ENCODE data around the gene IGFN1.
"Not testable (repeated sequence)": the region's sequence is repeated elsewhere in the genome, so short reads cannot be mapped to it uniquely, and the experiment has no call there.

Gene IGFN1

GRCh38 chr1:201147396-201148015, 43.1 kb upstream of the IGFN1 start:
- Histone ChIP-seq H3K4me1 (ENCODE audit: control insufficient read depth, insufficient read depth, low read length) (no peaks in the 10 kb centered on the region), H3K9me3 (ENCODE audit: control insufficient read depth, insufficient read depth, low read depth, low read length) (no peaks in the 10 kb centered on the region), H3K36me3 (ENCODE audit: control insufficient read depth, insufficient read depth, low read length) (peaks cover 98% of the 10 kb centered on the region), H3K27ac (ENCODE audit: low read depth, low read length) (no peak overlapping the region), H3K27me3 (ENCODE audit: control insufficient read depth, insufficient read depth, low read length) (no peaks in the 10 kb centered on the region), H3K9ac (ENCODE audit: low read length) (peak overlapping the region; percentile 9), H3K4me3 (ENCODE audit: low read depth, low read length) (no peak overlapping the region)

- H3K27me3 ChIP-seq (ENCODE audit: control insufficient read depth, insufficient read depth, low read length), result no peaks in the 10 kb centered on the region
Measured at GRCh38 chr1:201149400-201149799, 41.2 kb upstream of the IGFN1 start.

GRCh38 chr1:201153474-201154388, 36.9 kb upstream of the IGFN1 start:
- H3K4me3 ChIP-seq (ENCODE audit: low read depth, low read length), result peak overlapping the region; percentile 81
- H3K9ac ChIP-seq (ENCODE audit: low read length), result peak overlapping the region; percentile 74
- H3K27ac ChIP-seq (ENCODE audit: low read depth, low read length), result no peak overlapping the region
- H3K9me3 ChIP-seq (ENCODE audit: control insufficient read depth, insufficient read depth, low read depth, low read length), result no peaks in the 10 kb centered on the region
- peaks cover 10% of the 10 kb centered on the region for H3K4me1 ChIP-seq (ENCODE audit: control insufficient read depth, insufficient read depth, low read length)
- H3K36me3 ChIP-seq (ENCODE audit: control insufficient read depth, insufficient read depth, low read length), result peaks cover 36% of the 10 kb centered on the region
- H3K27me3 ChIP-seq (ENCODE audit: control insufficient read depth, insufficient read depth, low read length), result no peaks in the 10 kb centered on the region

More at GRCh38 chr1:201149400-201149799, 41.2 kb upstream of the IGFN1 start:
- H3K4me3 ChIP-seq (ENCODE audit: low read depth, low read length), result no peak overlapping the region
- no peak overlapping the region for H3K27ac ChIP-seq (ENCODE audit: low read depth, low read length)
- H3K36me3 ChIP-seq (ENCODE audit: control insufficient read depth, insufficient read depth, low read length), result peaks cover 79% of the 10 kb centered on the region
- no peak overlapping the region for H3K9ac ChIP-seq (ENCODE audit: low read length)
- no peaks in the 10 kb centered on the region for H3K9me3 ChIP-seq (ENCODE audit: control insufficient read depth, insufficient read depth, low read depth, low read length)
- H3K4me1 ChIP-seq (ENCODE audit: control insufficient read depth, insufficient read depth, low read length), result peaks cover 4% of the 10 kb centered on the region; the same call in 1 of the 2 replicates

GRCh38 chr1:201154389-201155165, 36.0 kb upstream of the IGFN1 start, which contains the start of gene TMEM9:
TSS of gene TMEM9 (minus strand) at chr1:201154474. CDS start at chr1:201153923, 551 bp downstream.
- no peaks in the 10 kb centered on the region for H3K27me3 ChIP-seq (ENCODE audit: control insufficient read depth, insufficient read depth, low read length)
- peak within 1 kb of the TSS; percentile 14; the same call in 1 of the 2 replicates for H3K27ac ChIP-seq (ENCODE audit: low read depth, low read length)
- H3K9ac ChIP-seq (ENCODE audit: low read length), result peak within 1 kb of the TSS; percentile 74
- H3K9me3 ChIP-seq (ENCODE audit: control insufficient read depth, insufficient read depth, low read depth, low read length), result no peaks in the 10 kb centered on the region
- peaks cover 10% of the 10 kb centered on the region for H3K4me1 ChIP-seq (ENCODE audit: control insufficient read depth, insufficient read depth, low read length)
- peaks cover 27% of the 10 kb centered on the region for H3K36me3 ChIP-seq (ENCODE audit: control insufficient read depth, insufficient read depth, low read length)
- H3K4me3 ChIP-seq (ENCODE audit: low read depth, low read length), result peak within 1 kb of the TSS; percentile 81

- H3K9me3 ChIP-seq (ENCODE audit: control insufficient read depth, insufficient read depth, low read depth, low read length), result no peaks in the 10 kb centered on the region
- H3K4me3 ChIP-seq (ENCODE audit: low read depth, low read length), result no peak overlapping the region
- H3K9ac ChIP-seq (ENCODE audit: low read length), result no peak overlapping the region
- H3K27me3 ChIP-seq (ENCODE audit: control insufficient read depth, insufficient read depth, low read length), result no peaks in the 10 kb centered on the region
- no peak overlapping the region for H3K27ac ChIP-seq (ENCODE audit: low read depth, low read length)
- peaks cover 10% of the 10 kb centered on the region for H3K4me1 ChIP-seq (ENCODE audit: control insufficient read depth, insufficient read depth, low read length)
- peaks cover 19% of the 10 kb centered on the region for H3K36me3 ChIP-seq (ENCODE audit: control insufficient read depth, insufficient read depth, low read length)
Measured at GRCh38 chr1:201155354-201155753, 35.3 kb upstream of the IGFN1 start.

GRCh38 chr1:201156346-201156745, 34.3 kb upstream of the IGFN1 start:
- Histone ChIP-seq H3K4me1 (ENCODE audit: control insufficient read depth, insufficient read depth, low read length) (peaks cover 10% of the 10 kb centered on the region), H3K9me3 (ENCODE audit: control insufficient read depth, insufficient read depth, low read depth, low read length) (no peaks in the 10 kb centered on the region), H3K36me3 (ENCODE audit: control insufficient read depth, insufficient read depth, low read length) (peaks cover 9% of the 10 kb centered on the region), H3K9ac (ENCODE audit: low read length) (no peak overlapping the region), H3K27ac (ENCODE audit: low read depth, low read length) (no peak overlapping the region), H3K27me3 (ENCODE audit: control insufficient read depth, insufficient read depth, low read length) (no peaks in the 10 kb centered on the region), H3K4me3 (ENCODE audit: low read depth, low read length) (no peak overlapping the region)

- H3K36me3 ChIP-seq (ENCODE audit: control insufficient read depth, insufficient read depth, low read length), result peaks cover 5% of the 10 kb centered on the region; the same call in 1 of the 2 replicates
- H3K4me1 ChIP-seq (ENCODE audit: control insufficient read depth, insufficient read depth, low read length), result peaks cover 10% of the 10 kb centered on the region
Measured at GRCh38 chr1:201156819-201157218, 33.8 kb upstream of the IGFN1 start.

GRCh38 chr1:201157949-201158348, 32.7 kb upstream of the IGFN1 start:
- no peaks in the 10 kb centered on the region for H3K36me3 ChIP-seq (ENCODE audit: control insufficient read depth, insufficient read depth, low read length)
- H3K27ac ChIP-seq (ENCODE audit: low read depth, low read length), result no peak overlapping the region
- no peaks in the 10 kb centered on the region for H3K9me3 ChIP-seq (ENCODE audit: control insufficient read depth, insufficient read depth, low read depth, low read length)
- H3K9ac ChIP-seq (ENCODE audit: low read length), result no peak overlapping the region
- no peak overlapping the region for H3K4me3 ChIP-seq (ENCODE audit: low read depth, low read length)
- no peaks in the 10 kb centered on the region for H3K27me3 ChIP-seq (ENCODE audit: control insufficient read depth, insufficient read depth, low read length)
- H3K4me1 ChIP-seq (ENCODE audit: control insufficient read depth, insufficient read depth, low read length), result peaks cover 10% of the 10 kb centered on the region

More at GRCh38 chr1:201156819-201157218, 33.8 kb upstream of the IGFN1 start:
- H3K27ac ChIP-seq (ENCODE audit: low read depth, low read length), result no peak overlapping the region
- no peak overlapping the region for H3K4me3 ChIP-seq (ENCODE audit: low read depth, low read length)
- H3K9ac ChIP-seq (ENCODE audit: low read length), result no peak overlapping the region
- no peaks in the 10 kb centered on the region for H3K9me3 ChIP-seq (ENCODE audit: control insufficient read depth, insufficient read depth, low read depth, low read length)
- no peaks in the 10 kb centered on the region for H3K27me3 ChIP-seq (ENCODE audit: control insufficient read depth, insufficient read depth, low read length)

- H3K9ac ChIP-seq (ENCODE audit: low read length); H3K27ac ChIP-seq (ENCODE audit: low read depth, low read length); H3K4me3 ChIP-seq (ENCODE audit: low read depth, low read length); H3K36me3 ChIP-seq (ENCODE audit: control insufficient read depth, insufficient read depth, low read length); H3K27me3 ChIP-seq (ENCODE audit: control insufficient read depth, insufficient read depth, low read length); H3K4me1 ChIP-seq (ENCODE audit: control insufficient read depth, insufficient read depth, low read length); H3K9me3 ChIP-seq (ENCODE audit: control insufficient read depth, insufficient read depth, low read depth, low read length): not testable (repeated sequence)
Measured at GRCh38 chr1:201163036-201163435, 27.6 kb upstream of the IGFN1 start.

- Histone ChIP-seq H3K4me3 (ENCODE audit: low read depth, low read length) (no peak overlapping the region), H3K36me3 (ENCODE audit: control insufficient read depth, insufficient read depth, low read length) (no peaks in the 10 kb centered on the region), H3K4me1 (ENCODE audit: control insufficient read depth, insufficient read depth, low read length) (no peaks in the 10 kb centered on the region), H3K27me3 (ENCODE audit: control insufficient read depth, insufficient read depth, low read length) (no peaks in the 10 kb centered on the region), H3K9ac (ENCODE audit: low read length) (no peak overlapping the region), H3K9me3 (ENCODE audit: control insufficient read depth, insufficient read depth, low read depth, low read length) (no peaks in the 10 kb centered on the region), H3K27ac (ENCODE audit: low read depth, low read length) (no peak overlapping the region)
Measured at GRCh38 chr1:201163707-201164106, 26.9 kb upstream of the IGFN1 start.

All from HUES6 (cell line).